HUES48 (cell line): ENCODE results near the gene VGF.
A peak's percentile ranks its signal among the peaks of the same experiment; 100 is the strongest.

Source experiments
- H3K27ac ChIP-seq: one replicate; pipeline ENCODE4 v1.7.0; 2013; ENCODE audit warnings: low read depth, low read length, inconsistent platforms
- H3K27me3 ChIP-seq: 2 replicates; pipeline ENCODE4 v1.6.1; 2013; ENCODE audit warnings: mild to moderate bottlenecking, low read length; ENCODE audit not compliant: control insufficient read depth, insufficient read depth
- H3K36me3 ChIP-seq: 2 replicates; pipeline ENCODE4 v1.6.1; 2013; ENCODE audit warnings: low read length; ENCODE audit not compliant: control insufficient read depth, insufficient read depth
- H3K4me1 ChIP-seq: 2 replicates; pipeline ENCODE4 v1.6.1; 2013; ENCODE audit warnings: mild to moderate bottlenecking, low read length; ENCODE audit not compliant: control insufficient read depth, insufficient read depth
- H3K4me3 ChIP-seq: 2 replicates; pipeline ENCODE4 v1.5.1; 2013; ENCODE audit warnings: mild to moderate bottlenecking, low read depth, low read length
- H3K9ac ChIP-seq: 2 replicates; pipeline ENCODE4 v1.6.1; 2013; ENCODE audit warnings: mild to moderate bottlenecking, low read depth, low read length, moderate library complexity
- H3K9me3 ChIP-seq: 2 replicates; pipeline ENCODE4 v1.6.1; 2013; ENCODE audit warnings: low read length; ENCODE audit not compliant: control insufficient read depth, insufficient read depth

The VGF gene

GRCh38 chr7:101154693-101155102 is 10.7 kb downstream of the VGF start:
- H3K4me1 ChIP-seq = peaks cover 16% of the 10 kb centered on the region
- no peaks in the 10 kb centered on the region for H3K9me3 ChIP-seq
- H3K27me3 ChIP-seq = peaks cover 9% of the 10 kb centered on the region; the same call in 1 of the 2 replicates
- H3K27ac ChIP-seq = peak overlapping the region; percentile 78
- peak overlapping the region; percentile 82 for H3K4me3 ChIP-seq
- 0 out of 2 replicates have a peak overlapping the region, but pooled peaks have one; percentile 62 for H3K9ac ChIP-seq
- peaks cover 8% of the 10 kb centered on the region; the same call in 1 of the 2 replicates for H3K36me3 ChIP-seq

- peaks cover 9% of the 10 kb centered on the region; the same call in 1 of the 2 replicates for H3K27me3 ChIP-seq
- H3K9ac ChIP-seq = peak within 1 kb of the TSS; percentile 62; the same call in 1 of the 2 replicates
- peaks cover 8% of the 10 kb centered on the region; the same call in 1 of the 2 replicates for H3K36me3 ChIP-seq
- H3K4me3 ChIP-seq = peak within 1 kb of the TSS; percentile 82
- peaks cover 16% of the 10 kb centered on the region for H3K4me1 ChIP-seq
- peak within 1 kb of the TSS; percentile 78 for H3K27ac ChIP-seq
- no peaks in the 10 kb centered on the region for H3K9me3 ChIP-seq
Measured at GRCh38 chr7:101153969-101154692, 11.2 kb downstream of the VGF start, which contains the start of gene AP1S1. Gene AP1S1 (plus strand): TSS chr7:101154476. CDS start chr7:101154515, 39 bp downstream.

GRCh38 chr7:101151908-101152651 is 13.3 kb downstream of the VGF start:
- Histone ChIP-seq H3K27ac (no peak overlapping the region), H3K9ac (no peak overlapping the region), H3K27me3 (peaks cover 9% of the 10 kb centered on the region; the same call in 1 of the 2 replicates), H3K4me3 (no peak overlapping the region), H3K9me3 (no peaks in the 10 kb centered on the region), H3K36me3 (no peaks in the 10 kb centered on the region), H3K4me1 (peaks cover 15% of the 10 kb centered on the region)

GRCh38 chr7:101140746-101141382 is 24.5 kb downstream of the VGF start:
- Histone ChIP-seq H3K4me1 (0 out of 2 replicates have a peak, but pooled peaks cover 10% of the 10 kb centered on the region), H3K27ac (peak overlapping the region; percentile 42), H3K9ac (no peak overlapping the region), H3K4me3 (no peak overlapping the region), H3K36me3 (no peaks in the 10 kb centered on the region), H3K27me3 (no peaks in the 10 kb centered on the region), H3K9me3 (no peaks in the 10 kb centered on the region)

GRCh38 chr7:101140339-101140699 is 25.1 kb downstream of the VGF start:
- H3K36me3 ChIP-seq = no peaks in the 10 kb centered on the region
- H3K9ac ChIP-seq = no peak overlapping the region
- no peak overlapping the region for H3K27ac ChIP-seq
- H3K4me3 ChIP-seq = no peak overlapping the region
- H3K4me1 ChIP-seq = peaks cover 10% of the 10 kb centered on the region; the same call in 1 of the 2 replicates
- H3K9me3 ChIP-seq = no peaks in the 10 kb centered on the region
- H3K27me3 ChIP-seq = no peaks in the 10 kb centered on the region

GRCh38 chr7:101138213-101138870 is 27.0 kb downstream of the VGF start:
- Histone ChIP-seq H3K9me3 (no peaks in the 10 kb centered on the region), H3K4me3 (no peak overlapping the region), H3K36me3 (no peaks in the 10 kb centered on the region), H3K4me1 (peaks cover 23% of the 10 kb centered on the region), H3K9ac (no peak overlapping the region), H3K27me3 (no peaks in the 10 kb centered on the region), H3K27ac (peak overlapping the region; percentile 91)

GRCh38 chr7:101137651-101138212 is 27.6 kb downstream of the VGF start:
- peak overlapping the region; percentile 91 for H3K27ac ChIP-seq
- H3K4me1 ChIP-seq = peaks cover 23% of the 10 kb centered on the region

GRCh38 chr7:101134399-101134980 is 30.9 kb downstream of the VGF start:
- H3K27me3 ChIP-seq = no peaks in the 10 kb centered on the region
- no peak overlapping the region for H3K9ac ChIP-seq
- H3K4me1 ChIP-seq = peaks cover 17% of the 10 kb centered on the region
- no peak overlapping the region for H3K4me3 ChIP-seq
- no peaks in the 10 kb centered on the region for H3K9me3 ChIP-seq
- no peaks in the 10 kb centered on the region for H3K36me3 ChIP-seq
- peak overlapping the region; percentile 76 for H3K27ac ChIP-seq

More at GRCh38 chr7:101137651-101138212, 27.6 kb downstream of the VGF start:
- Histone ChIP-seq H3K9me3 (no peaks in the 10 kb centered on the region), H3K27me3 (no peaks in the 10 kb centered on the region), H3K9ac (no peak overlapping the region), H3K4me3 (no peak overlapping the region), H3K36me3 (no peaks in the 10 kb centered on the region)

GRCh38 chr7:101133621-101134398 is 31.6 kb downstream of the VGF start:
- no peaks in the 10 kb centered on the region for H3K27me3 ChIP-seq
- H3K4me1 ChIP-seq = peaks cover 17% of the 10 kb centered on the region
- H3K36me3 ChIP-seq = no peaks in the 10 kb centered on the region
- no peaks in the 10 kb centered on the region for H3K9me3 ChIP-seq
- H3K9ac ChIP-seq = no peak overlapping the region
- H3K4me3 ChIP-seq = no peak overlapping the region
- peak overlapping the region; percentile 76 for H3K27ac ChIP-seq
